ENCODE measurements around the gene NWD2.

NWD2 gene

DNA sequence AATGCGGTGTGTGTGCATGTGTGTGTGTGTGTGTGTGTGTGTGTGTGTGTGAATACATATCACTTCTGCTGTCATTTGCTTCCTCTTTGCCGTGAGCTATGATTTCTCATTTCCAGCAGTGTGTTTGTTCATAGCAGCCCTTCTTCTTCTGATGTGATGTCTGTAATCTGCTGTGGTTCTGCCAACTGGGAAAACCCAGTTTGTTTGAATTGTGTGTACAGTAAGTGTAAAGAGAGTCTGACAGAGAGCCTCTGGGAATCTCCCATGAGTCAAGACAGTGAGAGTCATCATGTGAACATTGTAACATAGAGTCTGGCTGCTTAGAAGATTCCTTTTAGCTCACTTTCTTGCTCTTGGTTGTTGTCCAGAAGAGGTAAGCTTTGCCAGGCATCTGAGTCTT, 8.4 kb upstream of the NWD2 start:
- no peaks in the 10 kb centered on the region for H3K36me3 ChIP-seq
- H3K4me3 ChIP-seq = no peak overlapping the region
- H4K20me1 ChIP-seq = no peaks in the 10 kb centered on the region
- no peak for TF ChIP-seq Cebpa-rat (IDR thresholded peaks at IDR 0.05)
- no peak overlapping the region for H3K4me2 ChIP-seq
- H3K27me3 ChIP-seq = no peaks in the 10 kb centered on the region
- no peak overlapping the region for H3K9ac ChIP-seq
- no peaks in the 10 kb centered on the region for H3K9me3 ChIP-seq
- H3K27ac ChIP-seq = no peak overlapping the region
- H3K4me1 ChIP-seq = no peaks in the 10 kb centered on the region

DNA sequence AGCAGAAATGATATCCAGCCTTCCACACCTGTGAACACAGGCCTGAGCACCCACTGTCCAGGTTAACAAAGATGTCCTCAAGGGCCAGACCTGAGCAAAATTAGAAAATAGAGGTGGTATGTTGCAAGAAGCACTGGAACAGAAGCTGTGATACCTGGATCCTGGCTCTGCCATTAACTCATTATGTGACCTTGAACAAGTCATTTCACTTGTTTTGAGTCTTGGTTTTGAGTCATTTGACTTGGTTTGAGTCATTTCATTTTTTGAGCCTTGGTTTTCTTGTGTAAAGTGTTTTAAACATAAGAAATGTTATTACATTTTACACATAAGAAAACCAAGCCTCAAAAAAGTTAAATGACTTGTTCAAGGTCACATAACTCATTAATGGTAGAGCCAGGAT, 2.9 kb upstream of the NWD2 start:
- no peaks in the 10 kb centered on the region for H4K20me1 ChIP-seq
- no peak overlapping the region for H3K9ac ChIP-seq
- H3K9me3 ChIP-seq = peaks cover 26% of the 10 kb centered on the region
- H3K4me1 ChIP-seq = no peaks in the 10 kb centered on the region
- no peak overlapping the region for H3K4me3 ChIP-seq
- no peak overlapping the region for H3K4me2 ChIP-seq
- TF ChIP-seq Cebpa-rat (IDR thresholded peaks at IDR 0.05) = no peak
- no peak overlapping the region for H3K27ac ChIP-seq
- no peaks in the 10 kb centered on the region for H3K27me3 ChIP-seq
- H3K36me3 ChIP-seq = no peaks in the 10 kb centered on the region

DNA sequence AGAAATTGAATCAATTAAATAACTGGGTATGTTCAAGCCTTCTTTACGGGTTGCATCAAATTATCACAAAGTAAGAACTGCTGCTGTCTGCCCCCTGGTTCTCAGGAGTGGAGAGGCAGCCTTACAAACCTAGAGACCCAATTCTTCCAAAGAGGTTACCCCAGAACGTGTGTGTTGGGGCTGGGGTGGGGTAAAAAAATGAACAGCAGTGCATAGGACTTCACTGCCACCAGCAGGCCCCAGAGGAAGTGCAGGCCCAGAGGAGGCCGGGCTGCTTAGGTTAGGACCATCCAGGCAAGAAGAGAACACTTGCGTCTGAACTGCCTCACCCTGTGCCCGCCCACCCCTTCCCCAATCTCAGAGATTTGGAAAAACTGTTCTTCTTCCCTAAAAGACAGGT, 1.5 kb upstream of the NWD2 start:
- TF ChIP-seq Cebpa-rat (IDR thresholded peaks at IDR 0.05) = no peak
- Histone ChIP-seq H3K36me3 (no peaks in the 10 kb centered on the region), H3K4me3 (no peak overlapping the region), H3K9ac (no peak overlapping the region), H3K27me3 (no peaks in the 10 kb centered on the region), H4K20me1 (no peaks in the 10 kb centered on the region), H3K27ac (no peak overlapping the region), H3K4me1 (no peaks in the 10 kb centered on the region), H3K4me2 (no peak overlapping the region), H3K9me3 (peaks cover 26% of the 10 kb centered on the region)

DNA sequence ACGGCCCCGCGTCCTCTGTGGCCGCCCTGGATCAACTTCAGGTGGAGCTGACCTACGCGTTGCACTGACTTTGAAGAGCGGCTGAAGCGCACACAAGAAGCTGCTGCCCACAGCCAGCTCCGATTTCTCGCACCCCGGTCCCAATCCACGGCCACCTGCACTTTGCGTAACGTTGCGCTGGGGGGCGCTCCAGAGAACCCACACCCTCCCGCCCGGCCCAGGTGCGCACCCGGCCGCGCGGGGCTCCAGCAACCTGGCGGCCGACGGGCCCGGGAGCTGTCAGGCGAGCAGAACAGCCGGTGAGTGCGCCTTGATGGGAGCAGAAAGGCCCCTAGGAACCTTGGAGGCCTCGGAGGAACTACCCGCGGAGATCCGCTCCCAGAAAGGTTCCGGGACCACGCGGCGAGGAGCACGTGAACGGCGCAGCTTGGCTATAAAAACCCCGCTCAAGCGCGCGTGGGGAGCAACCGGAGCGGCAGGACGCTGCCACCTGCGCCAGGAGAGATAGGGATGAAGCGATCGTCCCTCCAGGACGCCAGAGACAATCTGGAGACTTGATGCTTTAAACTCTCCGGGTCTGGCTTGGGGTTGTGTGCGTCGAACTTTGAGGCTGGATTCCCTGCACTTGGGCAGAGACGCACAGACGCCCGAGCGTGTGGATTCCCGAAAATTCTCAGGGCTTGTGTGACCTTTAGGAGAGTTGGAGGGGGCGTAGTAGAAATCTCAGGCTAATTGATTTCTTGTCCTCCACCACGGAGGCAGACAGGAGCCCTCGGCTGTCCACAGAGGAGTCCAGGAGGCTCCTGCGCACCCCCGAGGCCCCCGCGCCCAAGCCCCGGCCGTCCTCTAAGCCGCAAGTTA, 591 bp upstream of the NWD2 start:
- no peaks in the 10 kb centered on the region for H3K36me3 ChIP-seq
- H3K27ac ChIP-seq = no peak overlapping the region
- H3K27me3 ChIP-seq = no peaks in the 10 kb centered on the region
- H4K20me1 ChIP-seq = no peaks in the 10 kb centered on the region
- H3K4me3 ChIP-seq = no peak overlapping the region
- no peaks in the 10 kb centered on the region for H3K4me1 ChIP-seq
- TF ChIP-seq Cebpa-rat (IDR thresholded peaks at IDR 0.05) = no peak
- H3K4me2 ChIP-seq = no peak overlapping the region
- no peak overlapping the region for H3K9ac ChIP-seq
- H3K9me3 ChIP-seq = peaks cover 26% of the 10 kb centered on the region

DNA sequence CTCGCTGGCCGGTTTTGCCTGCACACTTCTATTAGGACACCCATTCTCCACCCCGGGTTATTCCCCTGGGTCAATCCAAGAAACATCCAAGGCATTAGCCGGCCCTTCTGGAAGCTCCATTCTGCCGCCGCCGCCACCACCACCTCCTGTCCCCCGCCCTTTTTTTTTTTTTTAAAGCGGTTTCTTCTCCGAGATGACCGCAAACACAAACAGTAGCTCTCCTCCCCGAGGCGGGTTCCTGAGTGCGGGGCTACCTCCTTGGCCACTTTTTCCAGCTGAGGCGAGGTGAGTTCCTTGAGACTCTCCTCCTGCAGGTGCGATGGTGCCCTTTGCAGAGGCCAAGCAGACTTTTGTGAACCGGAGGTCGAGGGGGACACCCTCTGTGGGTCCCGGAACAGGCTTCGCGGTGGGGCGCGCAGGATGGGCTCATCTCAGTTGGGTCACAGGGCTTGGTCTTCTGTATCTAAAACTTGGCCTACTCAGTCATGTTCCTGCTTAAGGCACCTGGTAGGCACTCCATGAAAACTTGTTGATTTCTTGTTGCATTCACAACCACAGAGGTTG, 930 bp downstream of the NWD2 start:
- H3K4me2 ChIP-seq = no peak overlapping the region
- no peaks in the 10 kb centered on the region for H3K36me3 ChIP-seq
- H3K4me3 ChIP-seq = no peak overlapping the region
- no peak overlapping the region for H3K27ac ChIP-seq
- no peak for TF ChIP-seq Cebpa-rat (IDR thresholded peaks at IDR 0.05)
- H3K9me3 ChIP-seq = peaks cover 26% of the 10 kb centered on the region
- no peaks in the 10 kb centered on the region for H3K27me3 ChIP-seq
- H3K4me1 ChIP-seq = no peaks in the 10 kb centered on the region
- no peak overlapping the region for H3K9ac ChIP-seq
- no peaks in the 10 kb centered on the region for H4K20me1 ChIP-seq

DNA sequence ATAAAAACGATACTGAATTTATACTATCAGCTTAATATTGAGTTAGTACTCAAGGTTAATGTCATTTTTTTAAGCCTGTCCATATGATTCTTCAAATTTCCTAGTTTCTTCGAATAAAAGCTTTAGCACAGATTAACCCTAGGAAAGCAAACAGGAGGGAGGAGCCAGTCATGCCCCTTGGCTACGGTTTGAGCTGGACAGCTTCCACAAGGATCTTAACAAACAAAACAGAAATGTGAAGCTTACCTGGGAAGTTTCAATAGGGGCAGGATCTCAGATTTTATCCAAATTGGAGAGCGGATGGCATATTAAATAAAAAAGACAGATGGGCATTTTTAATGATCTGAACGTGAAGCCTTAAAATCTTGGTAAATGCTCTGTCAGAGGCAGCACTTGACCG, 2.3 kb downstream of the NWD2 start:
- Histone ChIP-seq H3K27me3 (no peaks in the 10 kb centered on the region), H3K4me3 (no peak overlapping the region)

DNA sequence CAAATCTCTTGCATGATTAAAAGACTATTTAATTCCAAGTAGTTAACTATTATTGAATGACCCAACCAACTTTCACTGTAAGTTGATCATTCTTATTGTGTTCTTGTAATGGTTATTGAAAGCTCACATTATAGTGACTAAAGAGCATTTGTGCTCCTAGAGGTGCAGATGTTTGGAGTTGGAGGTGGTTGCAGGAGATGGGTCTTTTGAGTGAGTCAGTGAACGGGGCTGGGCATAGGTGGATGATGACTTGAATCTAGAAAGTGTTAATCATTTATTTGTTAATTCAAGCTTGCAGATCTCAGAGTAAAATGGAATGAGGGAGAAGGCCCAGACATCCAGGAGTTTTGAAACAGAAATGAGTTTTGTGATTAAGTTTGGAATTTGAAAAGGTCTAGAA, 13.7 kb downstream of the NWD2 start:
- H3K36me3 ChIP-seq = no peaks in the 10 kb centered on the region
- no peak for TF ChIP-seq Cebpa-rat (IDR thresholded peaks at IDR 0.05)
- no peaks in the 10 kb centered on the region for H3K4me1 ChIP-seq
- no peaks in the 10 kb centered on the region for H3K27me3 ChIP-seq
- H4K20me1 ChIP-seq = no peaks in the 10 kb centered on the region
- no peak overlapping the region for H3K4me3 ChIP-seq
- no peak overlapping the region for H3K27ac ChIP-seq
- H3K4me2 ChIP-seq = no peak overlapping the region
- no peaks in the 10 kb centered on the region for H3K9me3 ChIP-seq
- H3K9ac ChIP-seq = no peak overlapping the region

More for the DNA sequence above, 2.3 kb downstream of the NWD2 start:
- Histone ChIP-seq H4K20me1 (no peaks in the 10 kb centered on the region), H3K4me1 (no peaks in the 10 kb centered on the region), H3K9ac (no peak overlapping the region), H3K36me3 (no peaks in the 10 kb centered on the region), H3K27ac (no peak overlapping the region), H3K4me2 (no peak overlapping the region), H3K9me3 (peaks cover 26% of the 10 kb centered on the region)
- TF ChIP-seq Cebpa-rat (IDR thresholded peaks at IDR 0.05) = no peak

DNA sequence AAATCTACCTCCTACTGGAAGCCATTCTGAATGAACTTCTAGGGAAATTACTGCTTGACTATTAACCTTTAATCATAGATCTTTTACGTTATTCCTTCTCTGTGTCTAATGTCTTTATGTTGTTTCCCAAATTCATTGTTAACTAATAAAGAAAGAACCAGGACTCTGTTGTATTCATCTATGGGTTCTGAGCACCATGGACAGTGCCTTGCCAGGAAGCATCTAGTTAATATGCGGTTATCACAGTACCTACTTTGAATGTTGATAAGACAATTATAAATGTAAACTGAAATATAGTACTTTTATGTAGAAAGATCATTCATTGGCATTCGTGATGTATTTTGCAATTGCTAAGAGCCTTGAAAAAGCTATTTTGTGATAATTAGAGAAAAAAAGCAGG, 23.8 kb downstream of the NWD2 start:
- Histone ChIP-seq H3K9me3 (no peaks in the 10 kb centered on the region), H3K36me3 (no peaks in the 10 kb centered on the region), H3K27ac (no peak overlapping the region), H4K20me1 (no peaks in the 10 kb centered on the region), H3K4me2 (no peak overlapping the region), H3K4me3 (no peak overlapping the region), H3K4me1 (no peaks in the 10 kb centered on the region), H3K27me3 (no peaks in the 10 kb centered on the region), H3K9ac (no peak overlapping the region)
- no peak for TF ChIP-seq Cebpa-rat (IDR thresholded peaks at IDR 0.05)

DNA sequence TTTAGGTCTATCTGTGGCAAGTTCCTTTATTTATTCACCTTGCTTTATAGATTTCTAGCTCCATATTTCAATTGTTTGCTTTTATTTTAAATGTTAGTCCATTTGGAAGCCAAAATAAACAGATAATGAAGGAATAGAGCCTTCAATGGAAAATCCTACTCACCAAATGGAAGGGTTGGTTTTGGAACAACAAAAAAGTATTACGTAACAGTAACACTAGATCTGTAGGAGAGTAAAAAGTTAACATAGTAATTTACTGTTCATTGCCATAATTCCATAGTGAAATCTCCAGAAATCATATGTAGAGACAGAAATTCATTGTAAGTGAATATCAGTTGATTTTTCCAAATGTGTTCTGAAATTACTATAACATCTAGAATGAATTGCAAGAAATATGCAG, 34.6 kb downstream of the NWD2 start:
- peak; percentile 25; the same call in 1 of the 2 replicates for TF ChIP-seq Cebpa-rat (IDR thresholded peaks at IDR 0.05)
- no peaks in the 10 kb centered on the region for H3K4me1 ChIP-seq
- H3K4me2 ChIP-seq = no peak overlapping the region
- H3K36me3 ChIP-seq = no peaks in the 10 kb centered on the region
- no peak overlapping the region for H3K27ac ChIP-seq
- no peaks in the 10 kb centered on the region for H3K9me3 ChIP-seq
- H3K4me3 ChIP-seq = no peak overlapping the region
- H3K9ac ChIP-seq = no peak overlapping the region
- H3K27me3 ChIP-seq = no peaks in the 10 kb centered on the region
- H4K20me1 ChIP-seq = no peaks in the 10 kb centered on the region

DNA sequence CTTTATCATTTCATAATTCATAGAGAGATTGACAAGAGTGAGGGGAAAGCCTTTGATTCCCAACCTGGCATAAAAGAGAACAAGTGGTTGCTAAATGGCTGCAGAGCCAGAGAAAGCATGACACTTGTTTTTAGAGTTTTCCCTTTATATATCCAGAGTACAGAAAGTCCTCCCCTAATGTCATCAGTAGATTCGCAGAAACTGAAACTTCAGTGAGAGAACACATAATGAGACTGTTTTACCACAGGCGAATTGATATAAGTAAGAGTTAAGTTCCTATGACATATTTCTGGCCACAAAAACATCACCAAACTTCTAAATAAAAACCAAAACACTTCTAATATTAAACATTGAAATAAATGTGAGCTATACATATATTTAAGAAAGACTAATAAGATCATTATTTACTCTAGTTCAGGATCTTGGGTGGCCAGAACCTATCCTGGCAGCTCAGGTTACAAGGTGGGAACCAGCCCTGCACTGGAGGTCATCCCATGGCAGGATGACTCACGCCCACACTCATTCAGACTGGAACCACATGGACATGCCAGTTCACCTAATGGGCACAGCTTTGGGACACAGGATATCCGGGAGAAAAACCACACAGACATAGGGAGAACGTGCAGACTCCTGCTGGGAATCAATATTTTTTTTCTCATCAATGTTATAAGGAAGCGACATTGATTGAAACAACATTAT, 35.5 kb downstream of the NWD2 start:
- no peaks in the 10 kb centered on the region for H3K36me3 ChIP-seq
- no peak overlapping the region for H3K9ac ChIP-seq
- TF ChIP-seq Cebpa-rat (IDR thresholded peaks at IDR 0.05) = no peak
- H3K4me1 ChIP-seq = no peaks in the 10 kb centered on the region
- no peaks in the 10 kb centered on the region for H3K9me3 ChIP-seq
- no peaks in the 10 kb centered on the region for H4K20me1 ChIP-seq
- no peak overlapping the region for H3K27ac ChIP-seq
- no peak overlapping the region for H3K4me2 ChIP-seq
- H3K27me3 ChIP-seq = no peaks in the 10 kb centered on the region
- H3K4me3 ChIP-seq = no peak overlapping the region
